Mesothelial cell of epicardium (in vitro differentiated cells): Measurements from ENCODE around the gene FAM124B. TPM values are rescaled to one million over a fixed set of nuclear protein-coding genes. Genes with fewer than 3 reads are reported as not detected.

Experiments used
- DNase-seq, 2 experiments: peaks; one replicate each; pipeline ENCODE4 v3.0.0; 2021; ENCODE audit warnings: low spot score in 2 of 2; ENCODE audit not compliant: unreplicated experiment in 2 of 2
- H3K27ac Mint-ChIP-seq: 2 replicates; pipeline ENCODE4 v1.8.0; 2021; ENCODE audit warnings: mixed read lengths
- H3K27me3 Mint-ChIP-seq: 2 replicates; pipeline ENCODE4 v1.8.0; 2021; ENCODE audit warnings: low read depth, mixed read lengths
- H3K36me3 Mint-ChIP-seq: 2 replicates; pipeline ENCODE4 v1.8.0; 2021; ENCODE audit warnings: mixed read lengths
- H3K4me1 Mint-ChIP-seq: 2 replicates; pipeline ENCODE4 v1.8.0; 2021; ENCODE audit warnings: mixed read lengths
- H3K4me3 Mint-ChIP-seq: 2 replicates; pipeline ENCODE4 v1.8.0; 2021; ENCODE audit warnings: mild to moderate bottlenecking, moderate library complexity, mixed read lengths
- H3K9me3 Mint-ChIP-seq: 2 replicates; pipeline ENCODE4 v1.8.0; 2021; ENCODE audit warnings: mixed read lengths
- CTCF ChIP-seq: fragments of 200-600 bp; sonication (generic); IDR thresholded peaks from one replicate; pipeline ENCODE4 v1.5.0; 2021; ENCODE audit warnings: antibody characterized with exemption; ENCODE audit not compliant: unreplicated experiment
- total RNA-seq: library from RNA; stranded (reverse); gene quantifications from 3 replicates; pipeline ENCODE4 v1.2.1, GENCODE V29; 2021

The FAM124B gene
- total RNA-seq, 1 donor from 2014 or later: not detected

- H3K4me3 Mint-ChIP-seq: no peak overlapping the region
- H3K36me3 Mint-ChIP-seq: no peaks in the 10 kb centered on the region
- peaks cover 5% of the 10 kb centered on the region for H3K9me3 Mint-ChIP-seq
- TF ChIP-seq CTCF: no peak
- DNase-seq: no peak
- H3K27ac Mint-ChIP-seq: no peak overlapping the region
- no peaks in the 10 kb centered on the region for H3K27me3 Mint-ChIP-seq
- H3K4me1 Mint-ChIP-seq: peaks cover 8% of the 10 kb centered on the region
These were observed 68.0 kb downstream of the FAM124B start for GRCh38 chr2:224333726-224334482.

DNA sequence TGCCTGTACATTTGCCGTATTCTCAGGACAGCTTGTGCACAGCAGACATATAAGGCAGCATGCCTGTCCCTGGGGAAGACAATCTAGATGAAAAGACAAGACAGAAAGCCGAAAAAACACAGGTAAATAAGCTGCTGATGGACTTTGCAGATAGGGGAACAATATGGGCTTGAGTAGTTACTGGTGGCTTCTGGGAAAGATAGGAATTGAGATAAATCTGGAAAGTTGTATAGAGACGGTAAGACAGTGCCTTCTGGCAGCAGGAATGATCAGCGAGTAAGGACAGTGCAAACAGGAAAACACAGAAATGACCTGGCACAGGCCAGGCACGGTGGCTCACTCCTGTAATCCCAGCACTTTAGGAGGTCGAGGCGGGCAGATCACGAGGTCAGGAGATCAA lies 70.2 kb downstream of the FAM124B start:
- no peaks in the 10 kb centered on the region for H3K36me3 Mint-ChIP-seq
- peaks cover 2% of the 10 kb centered on the region for H3K9me3 Mint-ChIP-seq
- DNase-seq: no peak
- TF ChIP-seq CTCF: no peak
- no peak overlapping the region for H3K27ac Mint-ChIP-seq
- H3K4me3 Mint-ChIP-seq: no peak overlapping the region
- peaks cover 2% of the 10 kb centered on the region for H3K27me3 Mint-ChIP-seq
- peaks cover 11% of the 10 kb centered on the region for H3K4me1 Mint-ChIP-seq

DNA sequence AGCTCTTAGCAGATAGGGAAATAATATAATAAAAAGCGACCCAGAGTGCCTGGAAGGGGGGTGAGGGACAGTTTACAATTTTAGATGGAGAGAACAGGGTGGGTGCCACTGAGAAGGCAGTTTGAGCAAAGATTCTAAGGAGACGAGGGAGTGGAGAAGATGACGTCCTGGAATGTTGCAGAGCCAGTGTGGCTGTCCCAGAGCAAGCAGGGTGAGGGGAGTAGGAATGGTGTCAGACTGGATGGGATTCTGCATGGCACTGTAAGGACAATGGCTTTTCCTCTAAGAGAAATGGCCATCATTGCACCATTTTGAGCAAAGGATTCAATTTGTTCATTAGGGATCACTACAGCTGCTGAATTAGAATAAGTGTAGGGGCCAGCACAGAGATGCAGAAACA lies 73.1 kb downstream of the FAM124B start:
- DNase-seq: no peak
- peaks cover 4% of the 10 kb centered on the region for H3K27me3 Mint-ChIP-seq
- no peak overlapping the region for H3K4me3 Mint-ChIP-seq
- H3K27ac Mint-ChIP-seq: no peak overlapping the region
- H3K36me3 Mint-ChIP-seq: no peaks in the 10 kb centered on the region
- no peaks in the 10 kb centered on the region for H3K9me3 Mint-ChIP-seq
- TF ChIP-seq CTCF: no peak
- peaks cover 11% of the 10 kb centered on the region for H3K4me1 Mint-ChIP-seq

Other genes with a start within 250 kb of the FAM124B start
- 91.0 to 97.5 TPM (median 94.8 TPM) in 3 replicates for gene CUL3, start 183.3 kb upstream of the FAM124B start, total RNA-seq